NB4 (cell line): ENCODE results near the gene RGS6.

ENCODE experiments used
- DNase-seq: peaks from one replicate; pipeline ENCODE4 v3.0.0; 2010; ENCODE audit warnings: low read depth
- H3K4me3 ChIP-seq: one replicate; pipeline ENCODE4 v1.5.1; 2011; ENCODE audit warnings: mild to moderate bottlenecking, low read depth, low read length, moderate library complexity
- CTCF ChIP-seq: IDR thresholded peaks from one replicate; pipeline ENCODE4 v1.5.1; 2012; ENCODE audit warnings: low read depth, low read length
- MAX ChIP-seq: IDR thresholded peaks from 2 replicates; pipeline ENCODE4 v1.6.1; 2011; ENCODE audit warnings: low read depth, low read length
- MYC ChIP-seq: IDR thresholded peaks from 2 replicates; pipeline ENCODE4 v1.6.1; 2011; ENCODE audit warnings: low read depth, low read length
- POLR2A ChIP-seq: IDR thresholded peaks from 2 replicates; pipeline ENCODE4 v1.6.1; 2011; ENCODE audit warnings: mild to moderate bottlenecking; ENCODE audit not compliant: insufficient read length; ENCODE audit errors: extremely low read depth

Gene RGS6

GRCh38 chr14:72516936-72517700, 584.9 kb downstream of the RGS6 start:
- DNase-seq: peak; percentile 72
- TF ChIP-seq CTCF (peak; percentile 76), POLR2A (no peak)

GRCh38 chr14:72517736-72518135, 585.5 kb downstream of the RGS6 start:
- TF ChIP-seq CTCF (no peak), MYC (no peak), MAX (no peak), POLR2A (no peak)
- DNase-seq: peak; percentile 24
- no peak overlapping the region for H3K4me3 ChIP-seq

More at GRCh38 chr14:72516936-72517700, 584.9 kb downstream of the RGS6 start:
- no peak overlapping the region for H3K4me3 ChIP-seq

GRCh38 chr14:72518809-72519377, 586.7 kb downstream of the RGS6 start:
- H3K4me3 ChIP-seq: no peak overlapping the region
- peak; percentile 53 for DNase-seq
- TF ChIP-seq MYC (no peak), POLR2A (no peak), CTCF (no peak), MAX (no peak)

GRCh38 chr14:72519543-72519942, 587.3 kb downstream of the RGS6 start:
- H3K4me3 ChIP-seq: no peak overlapping the region
- no peak for DNase-seq
- no peak for TF ChIP-seq CTCF

GRCh38 chr14:72521045-72521444, 588.8 kb downstream of the RGS6 start:
- TF ChIP-seq MYC: no peak
- TF ChIP-seq POLR2A: no peak
- TF ChIP-seq MAX: no peak
- no peak for TF ChIP-seq CTCF
- no peak overlapping the region for H3K4me3 ChIP-seq
- no peak for DNase-seq

- TF ChIP-seq POLR2A: no peak
- no peak for TF ChIP-seq MYC
- no peak for TF ChIP-seq CTCF
- TF ChIP-seq MAX: no peak
Observed at GRCh38 chr14:72521968-72522741, 589.9 kb downstream of the RGS6 start.

More at GRCh38 chr14:72521968-72522741, 589.9 kb downstream of the RGS6 start:
- no peak overlapping the region for H3K4me3 ChIP-seq
- no peak for DNase-seq
